DMS153 treated with DMSO at 0.1 percent for 48 hours (cell line): ENCODE data around the gene EEPD1.

Experiments
- DNase-seq: peaks from one replicate; lab custom pipeline; 2025; ENCODE audit not compliant: unreplicated experiment; lab: John Stamatoyannopoulos, UW

The EEPD1 gene

DNA sequence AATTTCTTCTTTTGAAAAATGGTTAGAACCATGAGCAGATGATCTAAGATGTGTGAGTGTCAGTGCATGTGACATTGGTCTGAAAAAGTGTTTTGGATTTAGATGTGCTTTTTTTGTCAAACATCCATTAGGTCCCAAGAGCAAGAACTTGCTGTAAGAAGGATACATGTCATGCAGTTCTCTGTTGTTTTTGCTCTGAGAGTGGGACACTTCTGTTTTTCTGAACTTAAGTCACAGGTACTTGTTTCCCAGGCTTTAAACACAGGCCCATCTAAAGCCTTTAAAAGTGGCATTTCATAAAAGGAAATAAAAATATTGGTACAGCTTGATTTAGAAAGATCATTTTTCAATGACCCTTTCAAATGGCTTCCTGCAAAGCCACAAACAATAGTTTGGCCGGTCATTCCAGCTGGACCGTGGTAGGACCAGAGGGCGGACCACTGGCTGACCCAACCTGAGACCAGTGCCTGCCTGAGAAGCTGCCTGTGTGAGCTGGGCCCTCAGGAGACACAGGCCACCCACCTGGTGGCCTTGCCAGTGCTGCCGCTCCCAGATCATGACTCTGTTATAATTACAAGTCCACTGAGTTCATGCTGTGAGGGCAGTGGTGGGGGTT lies 92.7 kb downstream of the EEPD1 start:
- no peak for DNase-seq

DNA sequence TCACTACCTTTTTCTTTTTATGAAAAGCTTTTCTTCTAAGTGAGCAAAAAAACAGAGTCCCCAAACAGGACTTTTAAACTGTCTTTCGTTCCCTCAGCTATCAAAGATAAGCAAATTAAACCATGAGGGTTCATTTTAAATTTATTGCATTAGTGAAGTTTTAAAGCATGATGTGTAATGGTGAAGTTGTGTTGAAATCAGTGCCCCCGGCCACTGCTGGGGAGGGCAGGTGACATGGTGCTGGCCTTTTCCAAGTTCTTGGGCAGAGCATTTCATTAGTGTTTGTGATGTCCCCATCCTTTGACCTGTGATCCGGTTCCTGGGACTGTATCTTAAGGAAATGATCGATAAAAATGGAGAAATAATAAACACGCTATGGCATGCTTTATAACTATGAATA lies 96.0 kb downstream of the EEPD1 start:
- no peak for DNase-seq

DNA sequence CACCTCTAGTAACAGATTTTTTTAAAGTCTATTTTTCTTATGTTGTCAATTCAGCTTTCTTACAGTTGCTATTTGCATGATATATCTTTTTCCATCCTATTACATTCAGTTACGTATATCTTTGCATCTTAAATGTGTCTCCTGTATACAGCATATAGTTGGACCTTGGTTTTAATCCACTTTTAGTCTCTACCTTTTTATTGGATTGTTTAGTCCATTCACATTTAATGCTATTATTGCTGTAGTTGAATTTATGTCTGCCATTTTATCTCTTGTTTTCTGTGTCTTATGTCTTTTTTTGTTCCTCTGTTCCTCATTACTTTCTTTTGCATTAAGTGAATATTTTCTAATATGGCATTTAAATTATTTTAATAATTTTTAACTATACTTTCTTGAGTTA lies 100.6 kb downstream of the EEPD1 start:
- DNase-seq = no peak

DNA sequence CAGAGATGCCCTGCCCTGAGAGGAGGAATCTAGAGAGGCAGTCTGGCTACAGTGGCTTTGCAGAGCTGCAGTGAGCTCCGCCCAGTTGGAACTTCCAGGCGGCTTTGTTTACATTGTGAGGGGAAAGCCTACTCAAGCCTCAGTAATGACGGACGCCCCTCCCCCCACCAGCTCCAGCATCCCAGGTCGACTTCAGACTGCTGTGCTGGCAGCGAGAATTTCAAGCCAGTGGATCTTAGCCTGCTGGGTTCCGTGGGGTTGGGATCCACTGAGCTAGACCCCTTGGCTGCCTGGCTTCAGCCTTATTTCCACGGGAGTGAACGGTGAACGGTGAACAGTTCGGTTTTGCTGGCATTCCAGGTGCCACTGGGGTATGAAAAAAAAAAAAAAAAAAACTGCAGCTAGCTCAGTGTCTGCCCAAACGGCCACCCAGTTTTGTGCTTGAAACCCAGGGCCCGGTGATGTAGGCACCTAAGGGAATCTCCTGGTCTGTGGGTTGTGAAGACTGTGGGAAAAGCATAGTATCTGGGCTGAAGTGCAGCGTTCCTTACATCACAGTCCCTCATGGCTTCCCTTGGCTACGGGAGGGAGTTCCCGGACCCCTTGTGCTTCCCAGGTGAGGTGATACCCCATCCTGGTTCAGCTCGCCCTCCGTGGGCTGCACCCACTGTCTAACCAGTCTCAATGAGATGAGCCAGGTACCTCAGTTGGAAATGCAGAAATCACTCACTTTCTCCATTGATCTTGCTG lies 105.6 kb downstream of the EEPD1 start:
- DNase-seq = peak; percentile 96

DNA sequence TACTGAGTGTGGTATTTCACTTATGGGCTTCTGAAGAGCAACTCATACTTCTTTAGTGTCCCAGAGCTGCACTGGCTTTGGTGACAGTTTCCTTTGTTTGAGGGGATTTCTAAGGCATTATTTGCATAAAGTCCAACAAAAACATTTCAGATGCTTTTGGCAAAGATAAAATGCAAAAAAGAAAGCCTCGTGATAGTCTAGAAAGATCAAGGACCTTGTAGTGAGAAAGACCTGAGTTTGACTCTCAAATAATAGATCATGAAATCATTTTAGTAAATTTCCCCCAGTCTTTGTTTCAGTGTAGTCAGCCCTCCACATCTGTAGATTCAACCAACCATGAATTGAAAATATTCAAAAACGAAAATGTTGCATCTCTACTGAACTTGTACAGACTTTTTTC lies 107.4 kb downstream of the EEPD1 start:
- DNase-seq = no peak

DNA sequence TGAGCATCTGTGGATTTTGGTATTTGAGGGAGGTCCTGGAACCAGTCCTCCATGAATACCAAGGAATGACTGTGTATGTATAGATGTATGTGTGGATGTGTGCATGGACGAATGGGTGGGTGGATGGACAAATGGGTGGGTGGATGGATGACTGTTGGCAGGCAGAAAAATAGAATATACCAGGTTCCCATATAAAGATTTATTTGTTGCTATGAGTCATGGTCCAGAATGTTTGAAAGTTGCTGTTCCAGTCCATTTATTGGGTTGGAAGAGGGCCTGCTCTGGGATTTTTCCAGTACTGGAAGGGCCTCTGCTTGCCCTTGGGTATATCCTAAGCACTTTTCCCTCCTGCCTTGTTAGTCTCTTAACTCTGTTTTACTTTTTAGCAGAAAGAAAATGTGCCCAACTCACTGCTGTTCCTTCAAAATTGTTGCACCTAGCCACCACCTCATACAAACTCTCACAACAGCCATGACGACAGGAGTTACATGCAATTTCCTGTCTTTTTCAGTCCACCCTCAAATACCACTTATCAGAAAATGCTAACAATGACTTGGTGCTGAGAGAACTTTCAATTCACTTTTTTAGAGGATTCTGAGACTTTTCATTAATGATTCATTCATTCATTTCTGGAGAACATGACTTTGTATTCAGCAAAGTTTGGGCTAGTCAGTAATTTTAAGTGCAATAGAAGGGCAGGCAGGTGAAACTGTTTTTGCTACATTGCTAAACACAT lies 108.1 kb downstream of the EEPD1 start:
- DNase-seq = no peak

DNA sequence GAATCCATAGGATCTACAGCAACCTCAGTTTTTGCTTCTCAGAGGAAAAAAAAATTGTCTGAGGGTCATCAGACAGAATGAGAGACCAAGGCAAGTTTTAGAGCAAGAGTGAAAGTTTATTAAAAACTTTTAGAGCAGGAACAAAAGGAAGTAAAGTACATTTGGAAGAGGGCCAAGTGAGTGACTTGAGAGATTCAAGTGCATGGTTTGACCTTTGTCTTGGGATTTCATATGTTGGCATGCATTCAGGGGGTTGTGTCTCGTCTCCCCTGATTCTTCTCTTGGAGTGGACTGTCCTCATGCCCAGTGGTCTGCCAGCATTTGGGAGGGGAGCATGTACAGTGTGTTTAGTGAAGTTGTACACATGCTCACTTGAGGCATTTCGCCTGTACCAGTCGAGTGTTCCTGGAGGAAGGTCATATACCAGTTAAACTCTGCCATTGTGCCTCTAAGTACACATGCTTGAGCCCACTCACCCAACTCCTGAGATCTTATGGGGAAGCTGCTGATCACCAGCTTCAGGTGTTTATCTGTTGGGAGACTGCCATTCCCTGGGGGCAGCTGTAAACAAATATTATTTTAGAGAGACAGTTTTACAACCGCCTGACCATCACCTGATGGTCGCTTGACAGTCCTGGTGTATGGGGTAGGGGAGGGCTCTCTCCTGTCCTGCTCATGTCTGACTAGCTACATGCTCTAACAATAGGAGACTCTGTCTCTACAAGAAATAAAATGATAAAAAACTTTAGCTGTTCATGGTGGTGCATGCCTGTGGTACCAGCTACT lies 109.4 kb downstream of the EEPD1 start:
- no peak for DNase-seq

DNA sequence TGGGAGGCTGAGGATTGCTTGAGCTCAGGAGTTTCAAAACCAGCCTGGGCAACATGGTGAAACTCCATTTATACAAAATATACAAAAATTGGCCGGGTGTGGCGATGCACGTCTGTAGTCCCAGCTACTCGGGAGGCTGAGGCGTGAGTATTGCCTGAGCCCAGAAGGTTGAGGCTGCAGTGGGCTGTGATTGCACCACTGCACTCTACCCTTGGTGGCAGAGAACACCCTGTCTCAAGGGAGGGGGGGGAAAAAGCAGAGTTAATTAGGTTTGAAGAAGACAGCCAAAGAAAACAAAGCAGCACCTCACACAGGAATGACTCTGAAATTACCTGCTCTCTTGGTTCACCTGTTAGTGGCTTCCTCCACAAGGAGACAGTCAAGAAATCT lies 110.0 kb downstream of the EEPD1 start:
- DNase-seq = no peak

DNA sequence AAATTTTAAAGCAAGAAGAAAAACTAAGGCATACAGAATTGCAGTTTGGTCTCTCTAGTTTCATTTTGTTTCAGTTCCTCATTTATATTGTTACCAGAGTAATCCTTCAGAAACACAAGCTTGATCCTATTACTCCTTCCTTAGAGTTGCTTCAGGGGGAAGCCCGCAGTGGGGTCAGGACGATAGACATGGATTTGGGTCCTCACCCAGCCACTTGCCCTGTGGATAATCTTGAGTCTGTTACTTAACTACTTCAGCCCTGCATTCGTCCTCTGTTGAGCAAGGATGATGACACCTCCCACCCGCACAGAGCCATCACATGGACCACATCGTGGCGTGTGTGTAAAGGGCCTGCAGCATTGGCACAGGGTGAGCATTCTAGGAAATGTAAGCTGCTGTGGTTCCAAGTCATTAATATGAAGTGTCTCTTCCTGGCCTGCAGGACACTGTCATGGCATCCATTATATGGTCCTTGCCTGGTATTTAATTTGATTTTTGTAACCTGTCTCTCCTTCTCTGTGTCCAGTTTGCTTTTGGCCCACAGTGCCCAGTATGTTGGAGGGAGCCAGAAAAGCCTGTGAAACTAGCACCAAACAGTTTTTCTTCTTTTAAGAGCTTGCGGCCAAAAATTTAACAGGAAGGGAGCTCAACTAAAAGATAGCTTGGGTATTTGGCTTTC lies 111.2 kb downstream of the EEPD1 start:
- DNase-seq = no peak

DNA sequence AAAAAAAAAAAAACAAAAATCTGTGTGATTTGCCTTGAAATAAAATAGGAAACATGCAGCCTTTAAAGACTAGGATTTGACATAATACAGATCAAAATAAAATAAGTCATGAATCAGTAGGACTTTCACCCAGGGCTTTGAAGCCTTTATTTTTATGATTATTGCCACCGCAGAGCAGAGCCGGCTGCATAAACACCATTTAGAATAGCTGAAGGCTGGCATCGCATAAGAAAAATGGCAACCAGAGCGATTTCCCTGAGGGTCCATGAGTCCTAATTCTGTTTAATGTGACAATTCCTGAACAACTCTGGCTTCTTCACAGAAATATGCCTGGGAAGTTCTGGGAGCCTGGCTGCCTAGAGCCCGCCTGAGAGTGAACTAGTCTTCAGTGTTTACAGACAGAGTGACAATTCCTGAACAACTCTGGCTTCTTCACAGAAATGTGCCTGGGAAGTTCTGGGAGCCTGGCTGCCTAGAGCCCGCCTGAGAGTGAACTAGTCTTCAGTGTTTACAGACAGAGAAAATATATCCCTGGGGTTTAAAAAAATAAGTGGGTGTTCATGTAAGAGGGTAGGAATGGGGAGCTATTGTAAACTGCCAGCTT lies 112.0 kb downstream of the EEPD1 start:
- DNase-seq = no peak

DNA sequence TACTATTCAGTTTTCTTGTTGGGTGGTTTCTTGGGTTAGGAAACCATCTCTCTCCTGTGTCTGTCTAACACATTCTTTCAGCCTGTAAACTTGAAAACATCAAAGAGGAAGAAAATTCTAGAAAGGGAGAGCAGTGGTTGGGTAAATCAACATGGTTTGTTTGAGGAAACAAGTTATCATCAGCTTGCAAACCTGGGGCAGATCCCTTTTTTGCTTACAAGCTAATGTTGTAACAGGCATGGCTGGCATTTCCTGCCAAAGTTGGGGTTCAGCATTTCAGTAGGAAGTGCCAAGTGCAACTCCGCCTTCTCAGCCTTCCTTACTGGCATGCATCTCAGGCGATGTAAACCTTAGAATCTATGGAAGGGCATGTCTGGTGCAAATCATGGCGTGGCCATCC lies 112.6 kb downstream of the EEPD1 start:
- DNase-seq = no peak

DNA sequence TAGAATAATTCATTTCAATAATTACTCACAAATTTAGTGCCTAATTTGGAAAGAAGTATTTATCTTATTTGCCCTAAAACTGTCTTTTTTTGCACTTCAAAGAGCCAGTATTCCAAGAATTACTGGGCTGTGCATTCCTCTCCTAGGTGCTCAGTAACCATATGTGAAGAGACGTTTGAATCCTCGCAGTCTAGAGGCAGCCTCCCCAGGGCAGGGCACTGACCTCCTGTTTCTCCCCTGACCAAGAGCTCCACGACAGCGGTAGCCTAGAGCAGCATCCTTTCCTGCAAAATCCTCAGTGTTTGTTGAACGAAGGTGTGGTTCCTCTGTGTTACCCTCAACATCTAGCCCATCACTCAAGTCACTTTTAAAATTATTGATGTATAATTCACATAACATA lies 113.1 kb downstream of the EEPD1 start:
- no peak for DNase-seq

DNA sequence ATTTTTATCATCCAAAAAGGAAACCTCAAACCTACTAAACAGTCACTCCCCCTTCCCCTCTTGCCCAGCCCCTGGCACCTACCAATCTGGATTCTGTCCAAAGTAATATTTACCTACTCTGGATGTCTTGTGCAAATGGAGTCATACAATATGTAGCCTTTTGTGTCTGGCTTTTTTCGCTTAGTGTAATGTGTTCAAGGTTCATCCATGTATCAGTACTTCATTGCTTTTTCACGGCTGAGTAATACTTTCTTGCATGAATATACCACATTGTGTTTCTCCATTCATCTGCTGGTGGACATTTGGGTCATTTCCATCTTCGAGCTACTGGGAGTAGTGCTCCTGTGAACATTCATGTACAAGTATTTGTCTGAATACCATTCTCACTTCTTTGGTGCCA lies 113.6 kb downstream of the EEPD1 start:
- DNase-seq = peak; percentile 20

DNA sequence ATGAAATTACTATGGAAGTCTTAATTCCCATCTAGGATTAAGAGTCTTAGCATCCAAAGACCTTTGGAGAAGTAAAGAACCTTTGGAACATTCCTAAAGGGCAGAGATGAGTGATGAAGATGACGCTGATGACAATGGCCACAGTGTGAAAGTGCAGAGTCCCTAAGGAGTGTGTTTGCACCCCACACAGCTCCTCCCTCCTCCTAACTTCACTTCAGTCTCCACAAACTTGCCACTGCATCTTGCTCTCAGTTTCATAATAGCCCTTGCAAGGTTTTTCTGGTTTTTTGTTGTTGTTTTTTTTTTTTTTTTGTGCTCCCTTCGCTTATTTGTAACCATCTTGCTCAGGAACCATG lies 119.1 kb downstream of the EEPD1 start:
- DNase-seq = no peak

DNA sequence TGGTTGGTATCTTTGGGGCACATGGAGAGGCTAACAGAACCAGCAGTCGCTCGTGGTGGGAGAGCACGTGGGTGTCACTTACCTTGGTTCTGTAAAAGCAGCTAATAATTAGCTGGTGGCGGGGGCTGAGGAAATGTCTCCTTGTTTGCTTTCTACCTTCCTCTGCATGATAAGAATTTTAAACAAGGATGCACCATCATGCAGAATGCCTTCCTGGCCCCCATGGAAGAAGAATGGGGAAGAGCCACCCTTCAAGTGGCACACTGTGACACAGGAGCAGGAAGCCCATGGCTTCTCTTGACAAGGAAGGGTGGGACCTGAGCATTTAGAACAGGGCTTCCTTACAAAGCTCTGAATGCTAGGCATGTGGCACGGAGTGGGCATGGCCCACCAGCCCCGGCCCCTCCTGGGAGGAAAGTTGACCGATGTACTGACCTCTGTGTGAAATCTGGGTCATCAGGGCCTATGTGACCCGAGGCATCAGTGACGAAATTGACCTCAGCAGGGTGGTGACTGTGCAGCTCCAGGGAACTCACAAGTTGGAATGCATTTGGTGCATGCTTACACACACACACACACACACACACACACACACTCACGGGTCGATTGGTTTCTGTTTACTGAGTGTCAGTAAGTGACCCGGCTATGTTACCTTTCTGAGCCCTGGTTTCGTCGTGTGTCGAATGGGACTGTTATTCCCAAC lies 119.7 kb downstream of the EEPD1 start:
- no peak for DNase-seq

DNA sequence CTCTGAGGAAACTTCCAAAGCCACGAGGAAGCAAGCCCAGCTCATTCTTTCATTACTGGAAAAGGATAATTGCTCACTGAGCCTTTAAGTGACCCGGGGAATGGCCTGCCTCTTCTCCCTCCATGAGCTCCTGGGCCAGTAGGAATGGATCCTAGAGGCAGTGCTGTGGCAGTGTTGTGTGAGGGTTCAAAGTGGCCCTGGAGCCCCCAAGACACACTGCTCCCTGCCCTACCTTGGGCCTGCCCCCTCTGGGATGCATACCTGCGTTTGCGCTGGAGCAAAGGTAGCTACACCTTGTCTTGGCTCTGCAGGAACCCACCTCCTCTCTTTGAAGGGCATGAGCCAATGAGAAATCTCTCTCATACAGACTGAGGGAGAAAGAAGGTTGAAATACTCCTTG lies 120.8 kb downstream of the EEPD1 start:
- DNase-seq = no peak

DNA sequence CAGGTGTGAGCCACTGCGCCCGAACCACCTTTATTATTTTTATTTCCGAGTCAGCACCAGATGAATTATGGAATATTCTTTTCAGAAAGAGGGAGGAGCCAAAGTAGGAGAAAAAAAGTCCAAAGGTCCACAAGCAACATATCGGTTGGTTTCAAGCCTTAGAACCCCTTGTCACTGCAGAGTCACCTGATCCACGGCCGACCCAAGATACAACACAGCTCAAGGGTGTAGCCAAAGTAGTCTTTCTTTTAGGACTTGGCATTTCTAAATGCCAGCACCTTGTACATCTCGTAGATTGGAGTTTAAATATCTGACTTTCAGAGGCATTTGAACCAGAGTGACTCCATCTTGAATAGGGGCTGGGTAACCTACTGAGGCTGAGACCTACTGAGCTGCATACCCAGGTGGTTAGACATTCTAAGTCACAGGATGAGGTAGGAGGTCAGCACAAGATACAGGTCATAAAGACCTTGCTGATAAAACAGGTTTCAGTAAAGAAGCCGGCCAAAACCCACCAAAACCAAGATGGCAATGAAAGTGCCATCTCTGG lies 122.8 kb downstream of the EEPD1 start:
- no peak for DNase-seq

DNA sequence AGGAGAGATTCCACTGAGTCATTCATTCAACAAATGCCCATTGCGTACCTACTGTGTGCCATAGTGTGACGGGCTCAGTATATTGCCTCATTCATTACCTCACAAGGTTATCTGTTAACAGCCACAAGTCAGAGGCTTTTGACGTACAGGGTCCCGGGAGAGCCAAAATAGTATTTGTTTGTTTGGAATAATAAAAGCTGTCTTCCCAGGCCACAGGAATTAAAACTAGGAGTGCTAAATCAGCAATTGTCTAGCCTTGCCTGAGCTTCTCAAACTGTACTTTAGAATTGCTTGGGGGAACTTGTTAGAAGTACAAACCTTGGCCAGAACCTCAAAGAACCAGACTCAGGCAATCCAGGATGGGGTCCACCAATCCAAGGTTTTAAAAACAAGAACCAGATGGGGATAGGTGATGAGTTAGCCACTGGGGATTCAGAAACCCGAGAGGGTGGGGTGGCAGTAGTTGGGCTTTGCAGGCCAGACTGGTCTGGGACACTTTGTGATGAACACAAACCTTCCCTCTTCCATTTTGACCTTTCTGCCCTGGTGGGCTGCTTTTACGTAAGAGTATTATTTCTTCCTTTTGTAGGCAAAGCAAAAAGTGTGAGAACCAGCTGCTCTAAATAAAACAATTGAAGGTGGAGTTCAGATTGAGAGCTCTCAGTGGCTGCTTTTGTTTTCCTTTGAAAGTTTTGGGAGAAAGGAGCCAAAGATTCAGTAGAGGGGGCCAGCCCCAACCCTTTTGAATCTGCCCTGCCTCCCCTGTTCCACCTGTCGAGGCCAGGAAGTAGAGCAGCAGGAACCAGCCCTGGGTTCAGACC lies 123.6 kb downstream of the EEPD1 start:
- no peak for DNase-seq

DNA sequence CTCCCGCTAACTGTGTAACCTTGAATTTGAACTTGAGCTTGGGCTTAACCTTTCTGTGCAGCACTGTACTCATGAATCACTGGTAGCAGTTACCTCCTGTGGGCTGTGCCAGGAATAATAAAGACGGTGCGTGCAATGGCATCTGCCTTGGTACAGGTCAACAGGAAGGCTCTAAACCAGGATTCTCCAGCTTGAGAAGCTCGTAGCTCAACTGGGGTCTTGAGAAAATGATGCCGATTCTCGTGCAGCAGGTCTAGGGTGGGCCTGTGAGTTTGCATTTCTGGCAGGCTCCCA lies 124.1 kb downstream of the EEPD1 start:
- DNase-seq = no peak
